C1 segment of cervical spinal cord (tissue), 14 donors: ENCODE measurements around the gene PROK2.
A peak's percentile ranks its signal among the peaks of the same experiment; 100 is the strongest.

Experiments
- DNase-seq, 14 donors: peaks; one replicate each; lab custom pipeline; 2025; lab: John Stamatoyannopoulos, UW

PROK2 gene

DNA sequence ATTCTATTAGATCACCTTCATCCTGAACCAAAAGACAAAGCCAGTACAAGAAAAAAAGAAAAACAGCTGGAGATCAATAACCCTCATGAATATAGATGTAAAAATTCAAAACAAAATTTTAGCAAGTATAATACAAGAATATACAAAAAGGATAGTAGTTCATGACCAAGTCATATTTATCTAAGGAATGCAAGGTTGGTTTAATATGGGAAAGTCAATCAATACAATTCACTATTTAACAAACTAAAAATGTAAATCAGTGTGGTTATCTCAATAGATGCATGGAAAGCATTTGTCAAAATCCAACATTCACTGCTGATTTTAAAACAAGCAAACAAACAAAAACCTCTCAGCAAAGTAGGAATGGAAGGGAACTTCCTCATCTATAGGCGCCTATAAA is 42.3 kb downstream of the PROK2 start:
- DNase-seq = no peak

DNA sequence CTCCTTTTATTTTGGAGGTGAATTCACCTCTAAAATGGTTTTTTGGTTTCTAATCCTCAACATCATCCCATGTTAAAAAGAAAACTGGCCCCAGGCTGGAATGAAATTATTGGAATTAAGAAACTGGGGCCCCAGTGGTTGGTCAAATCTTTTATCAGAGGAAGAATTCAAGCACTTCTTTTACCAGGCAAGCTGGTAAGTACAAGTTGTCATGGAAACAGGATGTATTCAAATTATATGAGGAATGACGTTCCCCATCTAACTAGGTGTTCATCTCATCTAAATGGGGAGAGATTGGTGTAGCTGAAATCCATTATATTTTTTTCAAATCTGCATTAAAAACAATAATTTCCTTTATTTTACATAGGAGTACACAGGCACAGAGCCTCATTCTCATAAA is 50.1 kb downstream of the PROK2 start:
- DNase-seq = no peak

DNA sequence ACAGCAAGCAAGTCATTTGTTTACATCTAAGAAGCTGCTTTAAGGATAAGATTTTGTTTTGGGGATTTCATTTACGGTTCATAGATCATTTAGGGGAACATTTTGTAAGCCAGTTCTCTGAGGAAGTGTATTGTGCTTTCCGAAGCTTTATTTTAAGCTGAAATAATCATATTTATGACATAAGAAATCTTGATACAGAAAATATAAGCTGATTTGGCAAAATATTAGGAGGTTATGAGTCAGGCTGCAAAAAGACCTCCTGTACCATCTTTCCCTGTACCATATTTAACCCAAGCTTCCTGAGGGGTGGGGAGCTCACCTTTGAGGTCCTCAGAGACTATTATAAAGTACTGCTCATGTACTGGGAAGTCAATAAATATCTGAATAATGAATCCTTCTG is 51.6 kb downstream of the PROK2 start:
- no peak for DNase-seq

- DNase-seq = no peak
Observed at GRCh38 chr3:71732637-71733036, 52.3 kb downstream of the PROK2 start.

DNA sequence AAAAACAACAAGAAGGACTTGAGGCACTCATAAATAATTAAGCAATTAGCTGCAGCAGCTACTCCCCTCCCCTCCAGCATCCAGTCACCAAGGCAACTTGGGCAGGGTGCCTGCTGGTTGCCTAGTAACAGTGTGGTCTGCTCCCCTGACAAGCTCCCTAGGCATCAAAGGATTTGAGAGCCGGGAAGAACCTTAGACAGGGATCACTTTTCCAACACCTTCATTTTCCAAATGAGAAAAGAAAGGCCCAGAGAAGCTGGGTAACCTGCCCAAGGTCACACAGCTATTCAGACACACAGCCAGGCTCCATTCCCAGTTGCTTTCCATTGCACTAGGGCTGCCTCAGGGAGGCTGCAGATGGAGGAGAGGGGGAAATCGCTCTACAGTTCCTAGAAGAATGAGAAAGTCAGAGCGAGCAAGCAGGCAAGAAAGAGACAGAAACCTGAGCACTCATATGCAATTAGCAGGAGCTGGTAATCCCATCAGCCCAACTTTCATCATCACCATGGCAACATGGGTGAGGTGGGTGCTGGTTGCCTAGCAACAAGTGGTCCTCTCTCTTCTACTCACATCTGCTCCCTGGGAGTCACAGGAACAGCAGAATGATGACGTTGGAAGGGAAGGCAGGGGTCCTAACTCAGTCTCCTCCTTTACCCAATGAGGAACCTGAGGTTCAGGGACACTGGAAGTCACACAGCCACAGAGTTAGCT is 56.2 kb downstream of the PROK2 start:
- peak in 2 of 14 donors; percentile 17 to 62 for DNase-seq

DNA sequence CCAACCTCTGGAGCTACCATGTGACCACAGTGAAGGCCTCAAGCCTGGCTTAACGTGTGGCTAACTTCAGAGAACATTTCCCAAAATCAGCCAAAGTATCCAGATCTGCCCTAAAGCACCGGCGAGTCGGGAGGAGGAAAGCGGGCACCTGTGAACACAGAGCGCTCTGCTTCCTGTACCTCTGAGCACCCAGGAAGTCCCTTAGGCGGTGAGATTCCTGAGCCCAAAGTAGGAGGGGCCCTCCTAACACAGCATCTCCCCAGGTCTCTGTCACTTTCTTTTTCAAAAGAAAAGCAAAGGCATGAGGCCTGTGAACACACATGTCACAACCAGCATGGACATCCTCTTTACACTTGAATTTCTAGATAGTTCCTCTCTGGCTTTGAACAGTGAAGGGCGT is 58.8 kb downstream of the PROK2 start:
- DNase-seq = no peak

GRCh38 chr3:71725271-71725991 is 59.5 kb downstream of the PROK2 start, which contains the start of gene EIF4E3:
TSS of gene EIF4E3 (minus strand) at chr3:71725402. CDS start at chr3:71725367, 35 bp downstream.
- peak in 6 of 14 donors; percentile 10 to 78 (median 40) for DNase-seq

DNA sequence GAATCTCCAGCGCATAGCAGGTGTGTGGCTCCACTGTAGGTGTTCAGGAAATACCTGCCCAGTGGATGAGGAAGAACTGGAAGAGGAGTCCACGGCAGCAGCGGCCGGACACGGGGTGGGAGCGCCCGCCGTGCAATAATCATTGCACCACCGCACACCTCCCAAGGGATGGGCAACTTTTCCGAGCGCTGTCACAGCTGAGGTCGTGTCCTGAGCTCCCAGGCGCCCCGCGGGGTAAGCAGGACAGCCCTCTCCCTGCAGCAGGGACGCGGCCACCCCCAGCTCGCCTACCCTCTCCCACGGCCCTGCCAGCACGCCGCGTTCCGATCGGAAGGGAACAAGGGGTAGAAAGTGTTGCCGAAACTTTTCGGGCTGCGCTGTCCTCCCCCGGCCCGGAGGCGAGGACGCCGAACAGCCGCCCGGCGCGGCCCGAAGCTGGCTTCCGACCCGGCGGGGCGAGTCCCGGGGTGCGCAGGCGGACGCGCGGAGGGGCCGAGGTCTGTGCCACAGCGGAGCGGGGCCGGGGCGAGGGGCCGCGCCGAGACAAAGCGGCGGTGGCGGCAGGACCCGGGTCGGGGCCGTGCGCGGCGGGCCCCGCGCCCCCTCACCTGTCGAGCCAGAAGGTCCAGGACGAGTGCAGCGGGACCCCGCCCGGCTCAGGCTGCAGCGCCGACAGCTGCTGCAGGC is 60.2 kb downstream of the PROK2 start:
- peak in 5 of 14 donors; percentile 21 to 63 (median 39) for DNase-seq

GRCh38 chr3:71724171-71724453 is 60.8 kb downstream of the PROK2 start:
- DNase-seq = no peak

DNA sequence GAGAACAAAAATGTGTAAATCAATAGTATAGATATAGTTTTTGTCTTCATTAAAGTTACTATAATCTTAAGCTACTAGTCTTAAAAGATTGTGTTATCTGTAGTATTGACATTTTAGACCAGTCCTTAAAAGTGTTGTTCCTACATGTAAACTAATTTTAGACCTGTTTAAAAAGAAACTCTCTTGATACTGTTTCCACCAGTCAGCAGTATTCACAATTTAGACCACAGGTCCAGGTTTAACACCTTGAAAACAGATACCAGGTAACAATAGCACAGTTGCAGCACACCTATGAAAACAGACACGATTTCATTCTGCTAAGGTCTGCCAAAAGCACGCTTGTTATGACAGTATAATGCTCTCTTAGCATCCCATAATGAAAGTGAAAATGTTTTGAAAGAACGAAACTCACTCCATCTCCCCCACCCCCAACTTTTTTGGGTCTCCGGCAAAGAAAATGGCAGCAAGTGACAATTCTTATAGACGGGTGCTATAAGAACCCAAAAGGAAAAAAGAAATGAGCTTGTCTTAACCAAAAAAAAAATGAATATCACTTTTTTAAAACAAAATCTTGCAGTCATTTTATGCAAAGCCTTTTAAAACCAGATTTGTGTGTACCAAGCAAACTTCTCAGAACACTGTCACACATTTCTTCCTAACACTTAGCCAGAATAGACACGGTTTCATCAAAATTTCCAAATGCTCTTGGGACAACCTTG is 61.3 kb downstream of the PROK2 start:
- DNase-seq = no peak

- no peak for DNase-seq
Observed at GRCh38 chr3:71722693-71723092, 62.3 kb downstream of the PROK2 start.
